ENCODE data around the gene CNP.

DNA sequence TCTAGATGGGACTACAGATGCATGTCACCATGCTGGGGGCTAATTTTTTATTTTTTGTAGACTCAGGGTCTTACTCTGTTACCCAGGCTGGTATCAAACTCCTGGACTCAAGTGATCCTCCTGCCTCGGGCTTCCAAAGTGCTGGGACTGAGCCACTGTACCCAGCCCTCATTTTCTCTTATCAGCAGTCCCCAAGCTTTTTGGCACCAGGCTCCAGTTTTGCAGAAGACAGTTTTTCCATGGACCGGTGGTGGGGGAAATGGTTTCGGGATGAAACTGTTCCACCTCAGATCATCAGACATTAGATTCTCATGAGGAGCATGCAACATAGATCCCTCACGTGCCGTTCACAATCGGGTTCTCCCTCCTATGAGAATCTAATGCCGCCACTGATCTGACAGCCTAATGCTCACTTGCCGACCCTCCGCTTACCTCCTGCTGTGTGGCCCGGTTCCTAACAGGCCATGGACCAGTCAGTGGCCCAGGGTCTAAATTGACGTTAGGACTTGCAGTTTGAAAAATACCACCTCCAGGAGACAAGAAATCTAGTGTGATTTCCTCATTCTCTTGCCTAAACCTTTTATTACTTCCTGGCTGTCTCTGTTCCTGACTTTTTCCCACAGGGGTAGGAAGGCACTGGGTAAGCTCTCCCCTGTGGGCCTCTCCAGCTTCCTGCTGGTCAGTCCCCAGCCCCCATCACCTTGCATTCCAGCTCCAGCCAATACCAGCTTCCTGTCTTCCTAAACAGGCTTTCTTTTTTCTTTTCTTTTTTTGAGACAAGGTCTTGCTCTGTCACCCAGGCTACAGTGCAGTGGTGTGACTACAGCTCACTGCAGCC, 9.3 kb upstream of the CNP start:
- TF ChIP-seq, protein P1, sequence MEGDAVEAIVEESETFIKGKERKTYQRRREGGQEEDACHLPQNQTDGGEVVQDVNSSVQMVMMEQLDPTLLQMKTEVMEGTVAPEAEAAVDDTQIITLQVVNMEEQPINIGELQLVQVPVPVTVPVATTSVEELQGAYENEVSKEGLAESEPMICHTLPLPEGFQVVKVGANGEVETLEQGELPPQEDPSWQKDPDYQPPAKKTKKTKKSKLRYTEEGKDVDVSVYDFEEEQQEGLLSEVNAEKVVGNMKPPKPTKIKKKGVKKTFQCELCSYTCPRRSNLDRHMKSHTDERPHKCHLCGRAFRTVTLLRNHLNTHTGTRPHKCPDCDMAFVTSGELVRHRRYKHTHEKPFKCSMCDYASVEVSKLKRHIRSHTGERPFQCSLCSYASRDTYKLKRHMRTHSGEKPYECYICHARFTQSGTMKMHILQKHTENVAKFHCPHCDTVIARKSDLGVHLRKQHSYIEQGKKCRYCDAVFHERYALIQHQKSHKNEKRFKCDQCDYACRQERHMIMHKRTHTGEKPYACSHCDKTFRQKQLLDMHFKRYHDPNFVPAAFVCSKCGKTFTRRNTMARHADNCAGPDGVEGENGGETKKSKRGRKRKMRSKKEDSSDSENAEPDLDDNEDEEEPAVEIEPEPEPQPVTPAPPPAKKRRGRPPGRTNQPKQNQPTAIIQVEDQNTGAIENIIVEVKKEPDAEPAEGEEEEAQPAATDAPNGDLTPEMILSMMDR (conservative IDR thresholded peaks at IDR 0.05 in 1 of 2, IDR thresholded peaks at IDR 0.05 in 1 of 2; ENCODE audit: extremely low read depth in 1 of 2, insufficient read depth in 1 of 2, low read depth in 1 of 2, low read length in 2 of 2), result no peak
- TF ChIP-seq EZH2 (IDR thresholded peaks at IDR 0.05; ENCODE audit: borderline replicate concordance, low read length), result no peak

Data from mammary epithelial cell (primary cell).